A549 (cell line): ENCODE data around the gene TMEM244. TPM values are rescaled to one million over a fixed set of nuclear protein-coding genes. Genes with fewer than 3 reads are reported as not detected.

Experiments
- ATAC-seq, 2 experiments: fragments of 200-7000 bp in 1 of 2; fragments of >200 bp in 1 of 2; cut with Nextera tagmentation in 1 of 2; cut with Tn5 transposase in 1 of 2; 3 replicates each; pipeline versions ENCODE4 v1.8.0 to v1.9.1; 2018 to 2020; ENCODE audit warnings: mild to moderate bottlenecking in 1 of 2, moderate library complexity in 1 of 2
- CTCF ChIA-PET: fragments of 300-600 bp; sonication (Branson Sonifier 250); formaldehyde crosslinking; extraction: SDS; loops from one replicate; lab custom pipeline; 2021; ENCODE audit warnings: antibody characterized with exemption, inconsistent platforms; lab: Yijun Ruan, JAX
- POLR2A ChIA-PET: fragments of 350-600 bp; formaldehyde crosslinking; extraction: SDS; loops from one replicate; lab custom pipeline; 2021; ENCODE audit warnings: antibody characterized with exemption, inconsistent platforms; lab: Yijun Ruan, JAX
- DNase-seq, 2 experiments: peaks; one replicate each; pipeline versions ENCODE4 v3.0.0 to v3.0.0-alpha.2; 2011 to 2016; ENCODE audit warnings: low read depth in 1 of 2, low spot score in 1 of 2
- FAIRE-seq: peaks from 2 replicates; lab custom pipeline; 2011; peaks lifted over from hg19 to GRCh38; lab: Jason Lieb, UNC
- H3K27ac ChIP-seq, 2 experiments: fragments of >200 bp; sonication (Bioruptor Twin); formaldehyde crosslinking; 3 replicates each; pipeline ENCODE4 v1.5.1; 2016 to 2017
- H3K4me1 ChIP-seq: fragments of >200 bp; sonication (Bioruptor Twin); formaldehyde crosslinking; 3 replicates; pipeline ENCODE4 v1.6.1; 2016
- H3K4me2 ChIP-seq: fragments of >200 bp; sonication (Bioruptor Twin); formaldehyde crosslinking; 3 replicates; pipeline ENCODE4 v1.6.1; 2016
- H3K4me3 ChIP-seq: fragments of >200 bp; sonication (Bioruptor Twin); formaldehyde crosslinking; 3 replicates; pipeline ENCODE4 v1.5.1; 2016
- H3K9me3 ChIP-seq: fragments of >200 bp; sonication (Bioruptor Twin); formaldehyde crosslinking; 3 replicates; pipeline ENCODE4 v1.6.1; 2016
- BHLHE40 ChIP-seq: IDR thresholded peaks from 2 replicates; pipeline ENCODE4 v1.6.1; 2012; ENCODE audit warnings: low read depth, low read length, inconsistent platforms
- CBX8 ChIP-seq: fragments of 200-600 bp; sonication (generic); IDR thresholded peaks from 2 replicates; pipeline ENCODE4 v1.6.1; 2016
- CHD4 ChIP-seq: fragments of 200-600 bp; sonication (generic); IDR thresholded peaks from 2 replicates; pipeline ENCODE4 v1.6.1; 2016; ENCODE audit warnings: antibody characterized with exemption, mild to moderate bottlenecking, borderline replicate concordance
- CTCF ChIP-seq: fragments of >200 bp; sonication (Bioruptor Twin); formaldehyde crosslinking; IDR thresholded peaks from 3 replicates; pipeline ENCODE4 v1.5.1; 2016
- EHMT2 ChIP-seq: fragments of 200-600 bp; sonication (generic); IDR thresholded peaks from 2 replicates; pipeline ENCODE4 v1.6.1; 2016; ENCODE audit warnings: antibody characterized with exemption, low read depth, mild to moderate bottlenecking, moderate library complexity
- ELK1 ChIP-seq: fragments of 150-350 bp; IDR thresholded peaks from 2 replicates; pipeline ENCODE4 v1.6.1; 2014; ENCODE audit warnings: low read depth, mild to moderate bottlenecking, low read length
- FOSL2 ChIP-seq, 2 experiments: fragments of 450-650 bp in 1 of 2; fragments of >200 bp in 1 of 2; sonication (Bioruptor Twin) in 1 of 2; formaldehyde crosslinking; IDR thresholded peaks; 2 replicates each; pipeline versions ENCODE4 v1.5.0 to v1.6.1; 2016 to 2020; ENCODE audit warnings: mild to moderate bottlenecking in 1 of 2, moderate library complexity in 1 of 2
- GATA3 ChIP-seq: IDR thresholded peaks from 2 replicates; pipeline ENCODE4 v1.6.1; 2012; ENCODE audit warnings: borderline replicate concordance
- HDAC2 ChIP-seq: fragments of 200-600 bp; sonication (generic); IDR thresholded peaks from 2 replicates; pipeline ENCODE4 v1.6.1; 2016
- HES2 ChIP-seq: fragments of >200 bp; sonication (Bioruptor Twin); formaldehyde crosslinking; IDR thresholded peaks from 2 replicates; pipeline ENCODE4 v1.6.1; 2016
- HEYL ChIP-seq: fragments of 250-450 bp; sonication (Bioruptor Pico); IDR thresholded peaks from 2 replicates; pipeline ENCODE4 v1.8.0; 2021; ENCODE audit warnings: mild to moderate bottlenecking, moderate library complexity
- HOXA7 ChIP-seq: fragments of 250-450 bp; sonication (Bioruptor Pico); IDR thresholded peaks from 2 replicates; pipeline ENCODE4 v1.5.0; 2020; ENCODE audit warnings: mild to moderate bottlenecking, moderate library complexity
- HOXB5 ChIP-seq: fragments of 250-450 bp; sonication (Bioruptor Pico); IDR thresholded peaks from 2 replicates; pipeline ENCODE4 v1.5.0; 2020; ENCODE audit warnings: mild to moderate bottlenecking, moderate library complexity
- JUN ChIP-seq, 2 experiments: fragments of >200 bp; sonication (Bioruptor Twin); formaldehyde crosslinking; IDR thresholded peaks; 2 replicates in 1 of 2; 3 replicates in 1 of 2; pipeline ENCODE4 v1.6.1; 2016 to 2017
- JUNB ChIP-seq: fragments of >200 bp; sonication (Bioruptor Twin); formaldehyde crosslinking; IDR thresholded peaks from 2 replicates; pipeline ENCODE4 v1.6.1; 2016
- KDM1A ChIP-seq: fragments of 200-600 bp; sonication (generic); IDR thresholded peaks from 2 replicates; pipeline ENCODE4 v1.6.1; 2016; ENCODE audit warnings: low read depth, mild to moderate bottlenecking
- NFE2L2 ChIP-seq: fragments of 150-350 bp; conservative IDR thresholded peaks from 2 replicates; pipeline ENCODE4 v1.6.1; 2014; ENCODE audit warnings: low read length
- NPAS2 ChIP-seq: fragments of 250-450 bp; sonication (Bioruptor Pico); IDR thresholded peaks from 2 replicates; pipeline ENCODE4 v1.8.0; 2022; ENCODE audit warnings: mild to moderate bottlenecking, moderate library complexity, borderline replicate concordance
- PBX3 ChIP-seq: IDR thresholded peaks from 2 replicates; pipeline ENCODE4 v1.6.1; 2012
- PHF8 ChIP-seq: fragments of 200-600 bp; sonication (generic); IDR thresholded peaks from 2 replicates; pipeline ENCODE4 v1.6.1; 2016; ENCODE audit warnings: low read depth, mild to moderate bottlenecking, antibody characterized with exemption, moderate library complexity, borderline replicate concordance
- POLR2A ChIP-seq: IDR thresholded peaks from 2 replicates; pipeline ENCODE4 v1.6.1; 2012; ENCODE audit warnings: mild to moderate bottlenecking, low read length
- POLR2AphosphoS2 ChIP-seq: conservative IDR thresholded peaks from 2 replicates; pipeline ENCODE4 v1.6.1; 2012; ENCODE audit warnings: low read length, improper control_type of control experiment, inconsistent platforms
- RFX5 ChIP-seq: fragments of 450-650 bp; IDR thresholded peaks from 2 replicates; pipeline ENCODE4 v1.7.1; 2014; ENCODE audit warnings: antibody characterized with exemption, mild to moderate bottlenecking, moderate library complexity
- SREBF2 ChIP-seq: fragments of 450-650 bp; IDR thresholded peaks from 2 replicates; pipeline ENCODE4 v1.6.1; 2014; ENCODE audit warnings: mild to moderate bottlenecking, moderate library complexity
- TFCP2L1 ChIP-seq: fragments of 250-450 bp; sonication (Bioruptor Pico); IDR thresholded peaks from 2 replicates; pipeline ENCODE4 v1.5.0; 2021; ENCODE audit warnings: mild to moderate bottlenecking
- TP53 ChIP-seq: fragments of 250-450 bp; sonication (Bioruptor Pico); IDR thresholded peaks from 2 replicates; pipeline ENCODE4 v1.5.0; 2021; ENCODE audit warnings: mild to moderate bottlenecking, moderate library complexity
- WGBS: methylation state at CpG from one replicate; pipeline ENCODE4 v1.1.6; 2017; ENCODE audit errors: missing lambda C conversion rate; 5-methylcytosine and 5-hydroxymethylcytosine counted together
- polyA plus RNA-seq, 4 experiments: library from polyadenylated mRNA; depleted of rRNA in 3 of 4; stranded (reverse); fragments of >200 nt; fragmentation: RNase III in 1 of 4; extraction: RNeasy Plus Mini Kit Qiagen cat#74134 plus additional on column Dnase treatment in 1 of 4; gene quantifications; 2 replicates in 3 of 4; 3 replicates in 1 of 4; pipeline ENCODE4 v1.2.3, GENCODE V29; 2011 to 2017

Gene TMEM244
- polyA plus RNA-seq, 2 of the 4 experiments (the other 2 are of a cell fraction) = not detected

GRCh38 chr6:129818251-129818650 is 42.9 kb downstream of the TMEM244 start:
- Histone ChIP-seq H3K27ac (no peak overlapping the region), H3K4me1 (no peaks in the 10 kb centered on the region), H3K4me2 (no peak overlapping the region), H3K9me3 (no peaks in the 10 kb centered on the region), H3K4me3 (no peak overlapping the region)
- ATAC-seq (no peak), DNase-seq (no peak), FAIRE-seq (no peak)
- POLR2A ChIA-PET = no interaction called here
- CTCF ChIA-PET = no interaction called here
- no peak for TF ChIP-seq RFX5
- no peak for TF ChIP-seq BHLHE40
- no peak for TF ChIP-seq CHD4
- TF ChIP-seq PBX3 = no peak
- TF ChIP-seq EHMT2 = no peak
- no peak for TF ChIP-seq HEYL (CRISPR knock-in tag)
- no peak for TF ChIP-seq HOXA7
- TF ChIP-seq TP53 = no peak
- 75% methylated on average over 2 of the region's 2 CpGs for WGBS

- TF ChIP-seq HEYL (CRISPR knock-in tag) (no peak), JUN (IDR thresholded peaks at IDR 0.05) (no peak), ELK1 (no peak), KDM1A (no peak), HDAC2 (no peak), HOXB5 (CRISPR knock-in tag) (no peak), SREBF2 (no peak), HOXA7 (no peak), CTCF (no peak), FOSL2 (IDR thresholded peaks at IDR 0.05) (no peak), FOSL2 (CRISPR knock-in tag; IDR thresholded peaks at IDR 0.05) (no peak), TFCP2L1 (CRISPR knock-in tag) (no peak)
- Histone ChIP-seq H3K4me1 (no peaks in the 10 kb centered on the region), H3K4me2 (no peak overlapping the region), H3K9me3 (no peaks in the 10 kb centered on the region), H3K4me3 (no peak overlapping the region), H3K27ac (no peak overlapping the region)
- ChIA-PET POLR2A (no interaction called here), CTCF (no interaction called here)
- ATAC-seq = no peak
- no peak for DNase-seq
- 11% methylated on average over 1 of the region's 1 CpG for WGBS
- no peak for FAIRE-seq
Observed at GRCh38 chr6:129817821-129818220, 43.3 kb downstream of the TMEM244 start.

GRCh38 chr6:129817332-129817731 is 43.8 kb downstream of the TMEM244 start:
- DNase-seq (no peak), ATAC-seq (no peak)
- no peak overlapping the region for H3K4me3 ChIP-seq
- CTCF ChIA-PET = no interaction called here
- POLR2A ChIA-PET = no interaction called here
- TF ChIP-seq HES2 (no peak), ELK1 (no peak), HOXB5 (CRISPR knock-in tag) (no peak), POLR2A (no peak), HOXA7 (no peak), NFE2L2 (no peak), JUNB (no peak), RFX5 (no peak), POLR2AphosphoS2 (no peak), BHLHE40 (no peak), CBX8 (no peak), PHF8 (no peak), GATA3 (no peak), NPAS2 (no peak)
- TF ChIP-seq, all 56 proteins: peak for 0
- 52% methylated on average over 3 of the region's 3 CpGs for WGBS
- no peaks in the 10 kb centered on the region for H3K4me1 ChIP-seq
- no peak for FAIRE-seq
- no peaks in the 10 kb centered on the region for H3K9me3 ChIP-seq
- H3K27ac ChIP-seq = no peak overlapping the region
- H3K4me2 ChIP-seq = no peak overlapping the region
